CD4-positive, alpha-beta T cell (primary cell): ENCODE data around the gene UBE4B. TPM values are rescaled to one million over a fixed set of nuclear protein-coding genes. Genes with fewer than 3 reads are reported as not detected.

ENCODE experiments used
- ATAC-seq: fragments of 200-7000 bp; cut with Tn5 transposase; one replicate; pipeline ENCODE4 v1.10.0; 2022; ENCODE audit warnings: mild to moderate bottlenecking; ENCODE audit not compliant: poor library complexity
- CTCF ChIA-PET: fragments of 350-600 bp; sonication (Branson Sonifier 250); formaldehyde crosslinking; loops from one replicate; lab custom pipeline; 2021; ENCODE audit warnings: antibody characterized with exemption, inconsistent platforms; lab: Charles Lee
- POLR2A ChIA-PET: fragments of 350-600 bp; sonication (Branson Sonifier 250); formaldehyde crosslinking; loops from one replicate; lab custom pipeline; 2021; ENCODE audit warnings: antibody characterized with exemption, inconsistent platforms; lab: Charles Lee
- DNase-seq, 14 experiments: peaks; one replicate each; pipeline ENCODE4 v3.0.0-alpha.2; 2013 to 2020; ENCODE audit warnings: mixed read lengths in 2 of 14
- H3K27ac ChIP-seq, 2 donors: one replicate each; pipeline versions ENCODE4 v1.5.1 to v1.7.0; 2013; ENCODE audit warnings: low read length in 2 of 2, low read depth in 1 of 2, mild to moderate bottlenecking in 1 of 2
- H3K27me3 ChIP-seq, 2 experiments: 1 replicate in 1 of 2; 2 replicates in 1 of 2; pipeline versions ENCODE4 v1.6.1 to v1.7.0; 2013; ENCODE audit warnings: low read length in 2 of 2, control low read depth in 1 of 2, mild to moderate bottlenecking in 1 of 2, moderate library complexity in 1 of 2; ENCODE audit not compliant: insufficient read depth in 2 of 2, control insufficient read depth in 1 of 2
- H3K36me3 ChIP-seq: one replicate; pipeline ENCODE4 v1.6.1; 2013; ENCODE audit warnings: low read length, control low read depth; ENCODE audit not compliant: insufficient read depth
- H3K4me1 ChIP-seq: one replicate; pipeline ENCODE4 v1.6.1; 2013; ENCODE audit warnings: low read length, control low read depth; ENCODE audit not compliant: insufficient read depth
- H3K4me3 ChIP-seq: one replicate; pipeline ENCODE4 v1.5.1; 2013; ENCODE audit warnings: mild to moderate bottlenecking, low read length, moderate library complexity
- H3K9me3 ChIP-seq, 2 experiments: 1 replicate in 1 of 2; 2 replicates in 1 of 2; pipeline versions ENCODE4 v1.6.1 to v1.7.0; 2013; ENCODE audit warnings: low read length in 2 of 2, mild to moderate bottlenecking in 2 of 2, control low read depth in 1 of 2, moderate library complexity in 1 of 2; ENCODE audit not compliant: control insufficient read depth in 1 of 2, insufficient read depth in 1 of 2
- H3K27ac Mint-ChIP-seq: one replicate; pipeline ENCODE4 v1.8.0; 2020; ENCODE audit warnings: mixed read lengths
- H3K27me3 Mint-ChIP-seq: one replicate; pipeline ENCODE4 v1.8.0; 2021; ENCODE audit warnings: mixed read lengths
- H3K36me3 Mint-ChIP-seq: one replicate; pipeline ENCODE4 v1.8.0; 2021; ENCODE audit warnings: low read depth, mixed read lengths
- H3K4me1 Mint-ChIP-seq: one replicate; pipeline ENCODE4 v1.8.0; 2021; ENCODE audit warnings: low read depth, mixed read lengths
- H3K4me3 Mint-ChIP-seq: one replicate; pipeline ENCODE4 v1.8.0; 2020; ENCODE audit warnings: mild to moderate bottlenecking, mixed read lengths
- H3K9me3 Mint-ChIP-seq: one replicate; pipeline ENCODE4 v1.8.0; 2020; ENCODE audit warnings: mixed read lengths
- intact Hi-C, 2 experiments: fragments of 100-400 bp; cut with DNase I in 1 of 2; cut with micrococcal nuclease in 1 of 2; formaldehyde crosslinking; loops; one replicate each; pipeline versions ENCODE4 v1.15.1 to v1.9.0; 2023 to 2025; cut with DNase I, micrococcal nuclease
- total RNA-seq, 174 experiments: library from RNA in 2 of 174; stranded (reverse) in 2 of 174; gene quantifications; one replicate each; pipeline ENCODE4 v1.2.3 and lab custom pipeline; 2021 to 2026
- TF ChIP-seq, protein P1 (sequence below): fragments of 200-600 bp; IDR thresholded peaks from one replicate; pipeline ENCODE4 v1.8.0; 2022; ENCODE audit warnings: antibody characterized with exemption, mild to moderate bottlenecking

UBE4B gene
- total RNA-seq, 2 experiments from 2014 or later = 27.9 to 28.7 TPM

DNA sequence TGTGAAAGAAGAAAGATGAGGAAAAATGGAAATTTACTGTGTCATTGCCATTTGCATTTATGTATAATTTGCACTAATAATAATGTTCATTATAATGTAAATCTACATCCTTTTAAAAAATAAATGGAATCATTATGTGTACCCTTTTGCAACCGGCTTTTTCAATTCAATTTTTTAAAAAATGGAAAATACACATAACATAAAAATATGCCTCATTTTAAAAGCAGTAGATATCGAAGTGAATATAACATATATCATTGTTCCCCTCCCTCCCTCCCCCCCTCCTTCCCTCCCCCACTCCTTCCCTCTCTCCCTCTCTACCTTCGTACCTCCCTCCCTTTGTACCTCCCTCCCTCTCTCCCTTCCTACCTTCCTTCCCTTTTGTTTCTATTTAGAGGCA lies 33.0 kb downstream of the UBE4B start:
- no peak for DNase-seq
- TF ChIP-seq, protein P1, sequence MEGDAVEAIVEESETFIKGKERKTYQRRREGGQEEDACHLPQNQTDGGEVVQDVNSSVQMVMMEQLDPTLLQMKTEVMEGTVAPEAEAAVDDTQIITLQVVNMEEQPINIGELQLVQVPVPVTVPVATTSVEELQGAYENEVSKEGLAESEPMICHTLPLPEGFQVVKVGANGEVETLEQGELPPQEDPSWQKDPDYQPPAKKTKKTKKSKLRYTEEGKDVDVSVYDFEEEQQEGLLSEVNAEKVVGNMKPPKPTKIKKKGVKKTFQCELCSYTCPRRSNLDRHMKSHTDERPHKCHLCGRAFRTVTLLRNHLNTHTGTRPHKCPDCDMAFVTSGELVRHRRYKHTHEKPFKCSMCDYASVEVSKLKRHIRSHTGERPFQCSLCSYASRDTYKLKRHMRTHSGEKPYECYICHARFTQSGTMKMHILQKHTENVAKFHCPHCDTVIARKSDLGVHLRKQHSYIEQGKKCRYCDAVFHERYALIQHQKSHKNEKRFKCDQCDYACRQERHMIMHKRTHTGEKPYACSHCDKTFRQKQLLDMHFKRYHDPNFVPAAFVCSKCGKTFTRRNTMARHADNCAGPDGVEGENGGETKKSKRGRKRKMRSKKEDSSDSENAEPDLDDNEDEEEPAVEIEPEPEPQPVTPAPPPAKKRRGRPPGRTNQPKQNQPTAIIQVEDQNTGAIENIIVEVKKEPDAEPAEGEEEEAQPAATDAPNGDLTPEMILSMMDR = no peak
- Histone ChIP-seq H3K36me3 (peaks cover 4% of the 10 kb centered on the region), H3K4me3 (no peak overlapping the region), H3K27me3 (no peaks in the 10 kb centered on the region), H3K27ac (no peak overlapping the region), H3K9me3 (no peaks in the 10 kb centered on the region), H3K4me1 (peaks cover 3% of the 10 kb centered on the region)
- Mint-ChIP-seq H3K27me3 (no peaks in the 10 kb centered on the region), H3K4me3 (no peak overlapping the region), H3K27ac (no peak overlapping the region), H3K9me3 (no peaks in the 10 kb centered on the region), H3K4me1 (peaks cover 16% of the 10 kb centered on the region), H3K36me3 (peaks cover 15% of the 10 kb centered on the region)
- CTCF ChIA-PET = no interaction called here
- POLR2A ChIA-PET = no interaction called here
- ATAC-seq = no peak
- intact Hi-C loops = no loop called here

DNA sequence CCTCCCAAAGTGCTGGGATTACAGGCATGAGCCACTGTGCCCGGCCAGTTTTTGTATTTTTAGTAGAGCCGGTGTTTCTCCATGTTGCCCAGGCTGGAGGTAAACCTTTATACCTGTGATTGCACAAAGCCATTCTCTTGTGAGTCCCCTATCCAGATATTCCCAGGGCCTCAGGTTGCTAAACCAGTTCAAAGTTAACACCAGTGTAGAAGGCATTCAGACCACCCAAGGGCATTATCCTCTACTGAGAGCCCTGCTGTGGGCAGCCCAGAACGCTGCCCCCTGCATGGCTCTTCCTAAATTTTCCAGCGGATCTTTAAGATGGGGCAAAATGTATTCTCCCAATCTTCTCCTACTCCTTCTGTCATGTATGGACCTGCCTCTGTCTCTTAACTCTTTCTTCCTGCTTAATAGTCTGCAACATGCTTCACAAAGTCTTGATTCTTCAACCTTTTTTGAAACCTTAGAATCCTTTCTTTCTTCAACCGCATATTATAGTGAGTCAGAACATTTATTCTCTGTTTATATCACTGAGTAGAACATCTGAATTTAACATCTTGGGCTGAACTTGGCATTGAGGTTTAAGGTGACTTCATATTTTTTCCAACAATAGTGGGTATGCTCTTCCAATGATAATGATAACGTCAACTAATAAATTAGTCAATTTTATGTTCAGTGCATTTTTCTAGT lies 36.0 kb downstream of the UBE4B start:
- intact Hi-C loops = no loop called here

DNA sequence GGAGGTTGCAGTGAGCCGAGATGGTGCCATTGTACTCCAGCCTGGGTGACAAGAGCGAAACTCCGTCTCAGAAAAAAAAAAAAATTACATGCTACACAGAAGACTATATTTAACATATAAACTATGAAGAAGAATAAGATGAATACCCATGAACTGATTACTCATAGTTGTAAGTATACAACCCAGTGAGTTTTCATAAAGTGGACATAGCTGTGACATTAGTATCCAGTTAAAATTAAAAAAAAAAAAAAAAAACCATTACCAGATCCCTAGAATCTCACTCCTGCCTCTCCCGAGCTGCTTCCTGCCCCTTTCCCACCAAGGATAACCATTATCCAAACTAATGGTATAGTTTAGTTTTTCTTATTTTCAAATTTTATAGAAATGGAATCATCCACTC lies 37.4 kb downstream of the UBE4B start:
- intact Hi-C loops = no loop called here

More for the DNA sequence above, 36.0 kb downstream of the UBE4B start:
- Histone ChIP-seq H3K9me3 (no peaks in the 10 kb centered on the region), H3K4me3 (no peak overlapping the region), H3K27me3 (no peaks in the 10 kb centered on the region), H3K4me1 (peaks cover 3% of the 10 kb centered on the region), H3K36me3 (peaks cover 11% of the 10 kb centered on the region), H3K27ac (no peak overlapping the region)
- Mint-ChIP-seq H3K36me3 (peaks cover 26% of the 10 kb centered on the region), H3K4me1 (peaks cover 16% of the 10 kb centered on the region), H3K4me3 (no peak overlapping the region), H3K27ac (no peak overlapping the region), H3K27me3 (no peaks in the 10 kb centered on the region), H3K9me3 (no peaks in the 10 kb centered on the region)
- TF ChIP-seq, protein P1 = no peak
- ChIA-PET POLR2A (no interaction called here), CTCF (no interaction called here)
- ATAC-seq = no peak
- no peak for DNase-seq

More for the DNA sequence above, 37.4 kb downstream of the UBE4B start:
- no peak overlapping the region for H3K4me3 Mint-ChIP-seq
- Histone ChIP-seq H3K4me1 (peaks cover 8% of the 10 kb centered on the region), H3K27me3 (no peaks in the 10 kb centered on the region), H3K9me3 (no peaks in the 10 kb centered on the region), H3K4me3 (no peak overlapping the region), H3K36me3 (peaks cover 11% of the 10 kb centered on the region), H3K27ac (no peak overlapping the region)
- no peaks in the 10 kb centered on the region for H3K27me3 Mint-ChIP-seq
- H3K36me3 Mint-ChIP-seq = peaks cover 30% of the 10 kb centered on the region
- DNase-seq = no peak
- POLR2A ChIA-PET = no interaction called here
- peaks cover 16% of the 10 kb centered on the region for H3K4me1 Mint-ChIP-seq
- CTCF ChIA-PET = interaction anchor here (0.6 kb wide), 1 partner anchor 28 kb away, joined by 3 read pairs; no protein-coding TSS in a partner anchor
- H3K27ac Mint-ChIP-seq = no peak overlapping the region
- no peaks in the 10 kb centered on the region for H3K9me3 Mint-ChIP-seq
- TF ChIP-seq, protein P1 = no peak
- ATAC-seq = no peak
